Right forelimb (tissue), 1 donor: ENCODE data around the gene ZNF717.
"Not testable (repeated sequence)": the region's sequence is repeated elsewhere in the genome, so short reads cannot be mapped to it uniquely, and the experiment has no call there.

Experiments used
- DNase-seq: peaks from one replicate; pipeline ENCODE4 v3.0.0-alpha.2; 2018

The ZNF717 gene

GRCh38 chr3:75785081-75785755 is at the start of gene ZNF717:
ZNF717 (minus strand) TSS chr3:75785549; CDS start chr3:75783362, 2,187 bp downstream.
- peak; percentile 93 for DNase-seq

GRCh38 chr3:75831076-75831475 is 45.7 kb upstream of the ZNF717 start:
- not testable (repeated sequence) for DNase-seq

GRCh38 chr3:75818019-75818418 is 32.7 kb upstream of the ZNF717 start:
- not testable (repeated sequence) for DNase-seq

- not testable (repeated sequence) for DNase-seq
Observed at GRCh38 chr3:75816287-75817180, 31.2 kb upstream of the ZNF717 start.

GRCh38 chr3:75814797-75815196 is 29.4 kb upstream of the ZNF717 start:
- DNase-seq: no peak

GRCh38 chr3:75782506-75782905 is 2.8 kb downstream of the ZNF717 start:
- no peak for DNase-seq

GRCh38 chr3:75781079-75781745 is 4.1 kb downstream of the ZNF717 start:
- DNase-seq: no peak

GRCh38 chr3:75777742-75778141 is 7.6 kb downstream of the ZNF717 start:
- DNase-seq: not testable (repeated sequence)

- DNase-seq: not testable (repeated sequence)
Observed at GRCh38 chr3:75771631-75772030, 13.7 kb downstream of the ZNF717 start.

GRCh38 chr3:75768303-75769017 is 16.9 kb downstream of the ZNF717 start:
- DNase-seq: no peak

- DNase-seq: no peak
Observed at GRCh38 chr3:75737831-75738493, 47.4 kb downstream of the ZNF717 start.

- no peak for DNase-seq
Observed at GRCh38 chr3:75727985-75728384, 57.4 kb downstream of the ZNF717 start.

GRCh38 chr3:75692061-75692460 is 93.3 kb downstream of the ZNF717 start:
- no peak for DNase-seq

- DNase-seq: no peak
Observed at GRCh38 chr3:75687323-75687722, 98.0 kb downstream of the ZNF717 start.
